ENCODE results near the gene IL17RE. TPM values are rescaled to one million over a fixed set of nuclear protein-coding genes. Genes with fewer than 3 reads are reported as not detected.

Gene IL17RE
- total RNA-seq, 1 donor from 2014 or later = 2.8 TPM

DNA sequence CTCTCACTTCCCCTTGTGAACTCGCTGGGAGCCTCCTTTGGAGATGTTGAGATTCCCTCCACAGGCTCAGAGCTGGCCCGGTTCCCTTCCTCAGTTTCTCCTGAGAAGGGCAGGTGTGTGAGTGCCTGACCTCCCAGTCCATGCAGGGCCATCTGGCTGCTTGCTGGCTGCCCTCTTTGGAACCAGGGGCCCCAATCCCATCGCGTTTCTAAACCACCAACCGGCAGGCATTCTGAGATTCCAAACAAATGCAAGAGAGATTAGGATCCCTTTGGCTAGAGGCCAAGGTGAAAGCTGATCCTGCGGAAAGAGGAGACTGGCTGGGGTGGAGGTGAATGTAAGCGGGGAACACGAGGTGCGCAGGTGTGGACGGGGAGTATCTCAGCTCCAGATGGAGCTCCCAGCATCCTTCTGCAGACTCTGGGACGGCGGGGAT is 52.4 kb downstream of the IL17RE start:
- H3K36me3 ChIP-seq (ENCODE audit: control insufficient read depth, insufficient read depth, low read length) = no peaks in the 10 kb centered on the region
- no peak for DNase-seq (ENCODE audit: low read depth)
- TF ChIP-seq, protein P1, sequence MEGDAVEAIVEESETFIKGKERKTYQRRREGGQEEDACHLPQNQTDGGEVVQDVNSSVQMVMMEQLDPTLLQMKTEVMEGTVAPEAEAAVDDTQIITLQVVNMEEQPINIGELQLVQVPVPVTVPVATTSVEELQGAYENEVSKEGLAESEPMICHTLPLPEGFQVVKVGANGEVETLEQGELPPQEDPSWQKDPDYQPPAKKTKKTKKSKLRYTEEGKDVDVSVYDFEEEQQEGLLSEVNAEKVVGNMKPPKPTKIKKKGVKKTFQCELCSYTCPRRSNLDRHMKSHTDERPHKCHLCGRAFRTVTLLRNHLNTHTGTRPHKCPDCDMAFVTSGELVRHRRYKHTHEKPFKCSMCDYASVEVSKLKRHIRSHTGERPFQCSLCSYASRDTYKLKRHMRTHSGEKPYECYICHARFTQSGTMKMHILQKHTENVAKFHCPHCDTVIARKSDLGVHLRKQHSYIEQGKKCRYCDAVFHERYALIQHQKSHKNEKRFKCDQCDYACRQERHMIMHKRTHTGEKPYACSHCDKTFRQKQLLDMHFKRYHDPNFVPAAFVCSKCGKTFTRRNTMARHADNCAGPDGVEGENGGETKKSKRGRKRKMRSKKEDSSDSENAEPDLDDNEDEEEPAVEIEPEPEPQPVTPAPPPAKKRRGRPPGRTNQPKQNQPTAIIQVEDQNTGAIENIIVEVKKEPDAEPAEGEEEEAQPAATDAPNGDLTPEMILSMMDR (IDR thresholded peaks at IDR 0.05; ENCODE audit: insufficient read depth, low read length, poor library complexity, severe bottlenecking) = no peak

DNA sequence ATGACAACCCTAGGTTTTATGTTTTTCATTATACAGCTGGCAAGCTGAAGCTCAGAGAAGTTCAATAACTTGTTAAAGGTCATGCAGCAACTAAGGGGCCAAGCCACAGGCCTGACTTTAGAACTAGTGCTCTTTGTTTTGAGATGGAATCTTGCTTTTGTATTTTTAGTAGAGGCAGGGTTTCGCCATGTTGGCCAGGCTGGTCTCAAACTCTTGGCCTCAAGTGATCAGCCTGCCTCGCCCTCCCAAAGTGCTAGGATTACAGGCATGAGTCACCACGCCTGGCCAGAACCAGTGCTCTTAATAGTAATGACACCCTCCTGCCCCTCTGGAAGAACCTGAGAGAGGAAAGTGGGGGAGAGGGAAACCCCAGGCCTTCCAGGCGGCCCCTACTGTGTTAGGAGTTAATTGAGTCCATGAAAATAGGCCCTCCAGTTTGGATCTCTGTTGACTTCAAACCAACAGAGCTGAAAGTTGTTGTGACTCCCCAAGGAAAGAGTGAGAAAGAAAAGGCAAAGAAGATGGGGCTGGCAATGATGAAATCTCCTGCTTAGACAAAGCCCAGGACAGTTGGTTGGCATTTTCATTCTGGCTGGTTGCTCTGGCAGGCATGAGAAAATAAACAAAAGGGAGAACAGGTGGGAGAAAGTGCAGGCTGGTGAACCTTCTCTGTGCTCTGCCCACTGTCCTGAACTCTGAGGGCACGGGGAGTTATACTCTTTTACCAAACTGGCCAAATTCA is 53.1 kb downstream of the IL17RE start:
- H3K4me3 ChIP-seq (ENCODE audit: low read depth, low read length) = no peak overlapping the region
- DNase-seq (ENCODE audit: low read depth) = no peak
- TF ChIP-seq, protein P1 (IDR thresholded peaks at IDR 0.05; ENCODE audit: insufficient read depth, low read length, poor library complexity, severe bottlenecking) = no peak
- H3K27me3 ChIP-seq (ENCODE audit: control insufficient read depth, insufficient read depth, low read length) = no peaks in the 10 kb centered on the region
- no peaks in the 10 kb centered on the region for H3K36me3 ChIP-seq (ENCODE audit: control insufficient read depth, insufficient read depth, low read length)

More for the DNA sequence above, 52.4 kb downstream of the IL17RE start:
- Histone ChIP-seq H3K27me3 (ENCODE audit: control insufficient read depth, insufficient read depth, low read length) (no peaks in the 10 kb centered on the region), H3K4me3 (ENCODE audit: low read depth, low read length) (no peak overlapping the region)

DNA sequence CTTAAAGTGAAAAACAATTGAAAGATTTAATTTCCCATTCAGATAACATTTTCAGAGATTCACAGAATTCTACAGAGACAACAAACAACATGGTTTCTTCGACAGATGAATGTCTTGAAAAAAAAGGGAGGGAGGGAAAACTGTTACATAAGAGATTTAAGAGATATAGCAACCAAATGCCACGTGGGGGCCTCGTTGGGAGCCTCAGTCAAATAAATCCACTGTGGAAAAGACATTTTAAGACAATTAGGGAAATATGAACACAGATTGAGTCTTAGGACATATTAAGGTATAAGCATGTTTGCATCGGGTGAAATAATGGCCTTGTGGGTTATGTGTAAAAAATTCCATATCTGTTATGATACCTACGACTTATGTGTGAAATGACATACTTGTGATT is 54.6 kb downstream of the IL17RE start:
- TF ChIP-seq, protein P1 (IDR thresholded peaks at IDR 0.05; ENCODE audit: insufficient read depth, low read length, poor library complexity, severe bottlenecking) = peak; percentile 14
- no peaks in the 10 kb centered on the region for H3K27me3 ChIP-seq (ENCODE audit: control insufficient read depth, insufficient read depth, low read length)
- no peak overlapping the region for H3K4me3 ChIP-seq (ENCODE audit: low read depth, low read length)
- H3K36me3 ChIP-seq (ENCODE audit: control insufficient read depth, insufficient read depth, low read length) = no peaks in the 10 kb centered on the region
- DNase-seq (ENCODE audit: low read depth) = no peak

DNA sequence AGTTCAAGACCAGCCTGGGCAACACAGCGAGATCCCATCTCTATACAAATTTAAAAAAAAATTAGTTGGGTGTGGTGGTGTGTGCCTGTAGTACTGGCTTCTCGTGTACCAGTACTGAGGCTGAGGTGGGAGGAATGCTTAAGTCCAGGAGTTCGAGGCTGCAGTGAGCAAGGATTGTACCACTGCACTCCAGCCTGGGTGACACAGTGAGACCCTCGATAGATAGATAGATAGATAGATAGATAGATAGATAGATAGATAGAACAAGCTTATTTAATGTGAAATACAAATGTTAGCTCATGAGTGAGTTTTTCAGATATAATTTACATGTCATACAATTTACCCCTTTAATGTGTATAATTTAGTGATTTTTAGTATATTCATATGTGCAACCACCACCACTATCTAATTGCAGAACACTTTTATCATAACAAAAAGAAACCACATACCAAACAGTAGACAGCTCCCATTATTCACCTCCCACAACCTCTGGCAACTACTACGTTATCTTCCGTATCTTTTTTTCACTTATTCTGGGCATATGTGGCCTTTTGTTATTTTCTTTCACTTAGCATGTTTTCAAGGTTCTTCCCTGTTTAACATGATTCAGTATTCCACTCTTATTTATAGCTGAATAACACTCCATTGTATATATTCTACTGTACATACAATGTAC is 62.7 kb downstream of the IL17RE start:
- no peak overlapping the region for H3K4me3 ChIP-seq (ENCODE audit: low read depth, low read length)
- H3K36me3 ChIP-seq (ENCODE audit: control insufficient read depth, insufficient read depth, low read length) = peaks cover 2% of the 10 kb centered on the region
- H3K27me3 ChIP-seq (ENCODE audit: control insufficient read depth, insufficient read depth, low read length) = no peaks in the 10 kb centered on the region

More for the DNA sequence above, 62.7 kb downstream of the IL17RE start:
- TF ChIP-seq, protein P1 (IDR thresholded peaks at IDR 0.05; ENCODE audit: insufficient read depth, low read length, poor library complexity, severe bottlenecking) = no peak
- no peak for DNase-seq (ENCODE audit: low read depth)

Other genes starting within 250 kb of the IL17RE start
- gene CPNE9, start 199.0 kb upstream of the IL17RE start, total RNA-seq = 0.27 TPM in 1 of 2 replicates, not detected in the other
- gene BRPF1, start 171.1 kb upstream of the IL17RE start, total RNA-seq = 20.1 and 21.3 TPM in 2 replicates
- 19.2 and 23.9 TPM in 2 replicates for gene OGG1, start 152.9 kb upstream of the IL17RE start, total RNA-seq
- 18.0 and 19.9 TPM in 2 replicates for gene CAMK1, start 132.9 kb upstream of the IL17RE start, total RNA-seq
- 105 and 114 TPM in 2 replicates for gene TADA3, start 110.4 kb upstream of the IL17RE start, total RNA-seq
- gene ARPC4, start 109.8 kb upstream of the IL17RE start, total RNA-seq = 204 and 206 TPM in 2 replicates
- gene TTLL3, start 92.6 kb upstream of the IL17RE start, total RNA-seq = 12.4 and 18.8 TPM in 2 replicates
- 45.9 and 52.6 TPM in 2 replicates for gene RPUSD3, start 58.8 kb upstream of the IL17RE start, total RNA-seq
- gene CIDEC, start 22.6 kb upstream of the IL17RE start, total RNA-seq = not detected in 2 replicates
- 38.7 and 56.0 TPM in 2 replicates for gene JAGN1, start 12.2 kb upstream of the IL17RE start, total RNA-seq
- gene IL17RC, start 14.2 kb downstream of the IL17RE start, total RNA-seq = 37.3 and 39.6 TPM in 2 replicates
- gene CRELD1, start 31.0 kb downstream of the IL17RE start, total RNA-seq = 43.0 and 58.0 TPM in 2 replicates
- 2.1 and 2.3 TPM in 2 replicates for gene PRRT3, start 49.6 kb downstream of the IL17RE start, total RNA-seq
- 58.1 and 63.4 TPM in 2 replicates for gene EMC3, start 84.0 kb downstream of the IL17RE start, total RNA-seq
- gene FANCD2, start 123.6 kb downstream of the IL17RE start, total RNA-seq = 16.6 and 18.6 TPM in 2 replicates
- not detected in 2 replicates for gene FANCD2OS, start 205.4 kb downstream of the IL17RE start, total RNA-seq
- 117 and 128 TPM in 2 replicates for gene BRK1, start 212.8 kb downstream of the IL17RE start, total RNA-seq
- 60.8 and 69.7 TPM in 2 replicates for gene VHL, start 238.9 kb downstream of the IL17RE start, total RNA-seq

Measured in kidney epithelial cell (primary cell).